GM21526 (cell line): ENCODE data around the gene FAM187B.
"Not testable (repeated sequence)": the region's sequence is repeated elsewhere in the genome, so short reads cannot be mapped to it uniquely, and the experiment has no call there.

Experiments
- ATAC-seq: cut with Tn5 transposase; IDR thresholded peaks from one replicate; pipeline ENCODE4 v1.9.1; 2021; ENCODE audit warnings: moderate library complexity; ENCODE audit not compliant: unreplicated experiment, low FRiP score

The FAM187B gene

DNA sequence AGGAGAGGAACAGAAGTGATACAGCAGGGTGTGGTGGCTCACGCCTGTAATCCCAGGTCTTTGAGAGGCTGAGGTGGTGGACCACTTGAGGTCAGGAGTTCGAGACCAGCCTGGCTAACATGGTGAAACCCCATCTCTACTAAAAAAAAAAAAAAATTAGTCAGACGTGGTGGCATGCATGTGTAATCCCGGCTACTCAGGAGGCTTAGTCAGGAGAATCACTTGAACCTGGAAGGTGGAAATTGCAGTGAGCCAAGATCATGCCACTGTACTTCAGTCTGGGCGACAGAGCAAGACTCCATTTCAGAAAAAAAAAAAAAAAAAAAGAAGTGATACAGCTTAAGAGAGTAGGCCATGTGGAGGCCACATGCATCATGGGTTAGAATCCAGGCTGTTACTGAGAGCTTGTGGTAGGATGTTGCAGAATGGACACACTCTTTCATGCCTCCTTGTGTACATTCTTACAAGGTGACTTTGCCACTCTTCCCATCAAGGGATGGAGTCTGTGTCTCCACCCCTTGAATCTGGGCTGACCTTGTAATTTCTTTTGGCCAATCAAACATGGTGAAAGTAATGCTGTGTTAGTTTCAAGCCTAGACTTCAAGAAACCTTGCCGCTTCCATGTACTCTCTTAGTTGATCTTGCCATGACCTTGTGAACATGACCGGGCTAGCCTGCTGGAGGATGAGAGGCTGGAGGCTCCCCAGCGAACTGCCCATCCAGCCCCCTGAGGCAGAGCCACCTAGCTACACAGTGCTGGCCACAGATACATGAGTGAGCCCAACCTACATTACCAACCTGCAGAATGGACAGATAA lies 12.3 kb downstream of the FAM187B start:
- no peak for ATAC-seq

GRCh38 chr19:35214766-35215422 lies 13.6 kb downstream of the FAM187B start:
- ATAC-seq, result no peak

GRCh38 chr19:35213663-35214632 lies 14.6 kb downstream of the FAM187B start:
- no peak for ATAC-seq

- ATAC-seq, result no peak
Measured at GRCh38 chr19:35212241-35212640, 16.3 kb downstream of the FAM187B start.

DNA sequence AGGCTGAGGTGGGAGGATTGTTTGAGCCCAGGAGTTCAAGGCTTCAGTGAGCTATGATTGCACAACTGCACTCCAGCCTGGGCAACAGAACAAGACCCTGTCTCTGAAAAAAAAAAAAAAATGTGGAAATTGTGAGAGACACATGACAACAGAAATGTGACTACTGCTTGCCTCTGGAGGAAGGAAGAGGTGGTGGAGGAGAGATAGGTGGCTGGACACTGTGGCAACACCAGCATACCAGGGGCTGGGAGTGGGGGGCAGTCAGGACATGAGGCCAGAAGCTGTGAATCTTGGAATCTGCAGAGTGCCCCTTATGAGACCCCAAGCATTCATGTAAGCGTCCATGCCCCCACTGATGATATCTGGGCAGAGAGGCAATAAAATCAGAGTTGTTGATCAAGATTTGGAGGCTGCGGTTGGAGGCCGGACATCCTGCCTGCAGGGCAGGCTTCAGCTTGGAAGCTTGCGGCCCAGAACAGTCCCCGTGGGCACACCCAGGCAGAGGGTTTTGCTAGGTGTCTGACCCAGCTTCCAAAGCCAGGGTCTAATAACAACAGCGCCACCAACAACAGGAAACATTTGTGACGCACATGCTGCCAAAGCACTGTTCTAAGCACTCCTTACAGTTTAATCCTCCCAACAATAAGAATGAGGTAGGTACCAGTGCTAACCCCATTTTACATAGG lies 16.9 kb downstream of the FAM187B start:
- no peak for ATAC-seq

GRCh38 chr19:35209646-35210045 lies 18.9 kb downstream of the FAM187B start:
- no peak for ATAC-seq

- ATAC-seq, result no peak
Measured at GRCh38 chr19:35208121-35208520, 20.4 kb downstream of the FAM187B start.

DNA sequence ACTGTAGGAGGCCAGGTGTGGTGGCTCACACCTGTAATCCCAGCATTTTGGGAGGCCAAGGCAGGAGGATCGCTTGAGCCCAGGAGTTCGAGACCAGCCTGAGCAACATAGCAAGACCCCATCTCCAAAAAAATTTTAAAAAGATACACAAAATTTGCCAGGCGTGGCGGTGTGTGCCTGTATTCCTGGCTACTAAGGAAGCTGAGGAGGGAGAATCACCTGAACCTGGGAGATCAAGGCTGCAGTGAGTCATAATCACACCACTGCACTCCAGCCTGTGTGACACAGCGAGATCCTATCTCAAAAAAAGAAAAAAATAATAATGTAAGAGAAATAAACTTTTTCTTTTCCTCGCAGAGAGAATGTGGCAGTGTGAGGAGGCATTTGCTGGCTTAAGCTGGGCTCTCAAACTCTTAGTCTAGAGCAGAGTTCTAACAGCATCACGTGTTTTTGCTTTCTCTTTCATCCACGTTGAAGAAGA lies 21.1 kb downstream of the FAM187B start:
- ATAC-seq, result no peak

- ATAC-seq, result no peak
Measured at GRCh38 chr19:35206855-35207254, 21.7 kb downstream of the FAM187B start.

GRCh38 chr19:35206379-35206778 lies 22.2 kb downstream of the FAM187B start:
- ATAC-seq, result no peak

- no peak for ATAC-seq
Measured at GRCh38 chr19:35205733-35206323, 22.7 kb downstream of the FAM187B start.

DNA sequence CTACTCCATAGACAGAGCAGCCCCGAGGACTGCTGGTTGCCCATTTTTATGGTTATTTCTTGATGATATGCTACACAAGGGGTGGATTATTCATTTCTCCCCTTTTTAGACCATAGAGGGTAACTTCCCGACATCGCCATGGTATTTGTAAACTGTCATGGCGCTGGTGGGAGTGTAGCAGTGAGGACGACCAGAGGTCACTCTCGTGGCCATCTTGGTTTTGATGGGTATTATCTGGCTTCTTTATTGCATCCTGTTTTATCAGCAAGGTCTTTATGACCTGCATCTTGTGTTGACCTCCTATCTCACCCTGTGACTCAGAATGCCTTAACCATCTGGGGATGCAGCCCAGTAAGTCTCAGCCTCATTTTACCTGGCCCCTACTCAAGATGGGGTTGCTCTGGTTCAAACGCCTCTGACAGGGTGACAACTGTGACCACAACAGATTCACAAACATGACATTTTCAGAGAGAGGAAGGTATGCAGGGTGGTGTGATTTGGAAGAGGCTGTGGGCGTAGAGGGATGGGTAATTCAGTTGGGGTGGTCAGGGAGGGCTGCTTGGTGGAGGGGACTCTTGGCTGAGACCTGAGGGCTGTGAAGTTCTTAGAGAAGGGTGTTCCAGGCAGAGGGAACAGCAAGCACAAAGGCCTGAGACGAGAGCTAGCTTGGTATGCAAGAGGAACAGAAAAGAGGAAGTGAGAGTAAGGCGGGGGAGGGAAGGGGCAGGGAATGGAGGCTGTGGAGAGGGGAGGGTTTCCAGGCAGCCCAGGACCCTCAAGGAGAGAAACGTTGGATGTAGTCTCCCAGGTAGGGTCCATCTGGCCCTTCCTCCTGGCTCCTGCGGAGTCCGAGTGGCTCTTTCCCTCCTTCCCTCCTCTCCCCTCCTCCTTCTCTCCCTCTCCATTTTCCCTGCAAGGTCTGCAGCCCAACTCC lies 23.5 kb downstream of the FAM187B start:
- no peak for ATAC-seq

GRCh38 chr19:35202722-35203688 lies 25.5 kb downstream of the FAM187B start:
- ATAC-seq, result no peak

DNA sequence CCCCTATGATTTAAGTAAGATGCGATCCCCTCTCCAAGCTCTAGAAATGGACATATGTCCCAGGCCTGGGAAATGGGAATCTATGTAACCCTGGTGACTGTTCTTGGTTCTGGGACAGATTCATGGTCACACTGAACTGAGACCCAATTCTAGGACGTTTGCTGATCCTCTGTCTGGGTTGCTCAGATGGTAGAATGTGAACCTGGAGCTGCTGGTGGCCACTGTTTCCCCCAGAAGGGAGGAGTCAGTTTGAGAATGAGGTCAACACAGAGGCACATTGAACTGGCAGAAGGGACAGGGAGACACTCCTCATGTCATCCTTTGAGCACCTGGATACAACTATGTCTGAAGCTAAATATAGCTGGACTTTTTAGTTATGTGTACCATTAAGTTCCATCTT lies 29.1 kb downstream of the FAM187B start:
- no peak for ATAC-seq

- not testable (repeated sequence) for ATAC-seq
Measured at GRCh38 chr19:35196861-35197260, 31.7 kb downstream of the FAM187B start.

- no peak for ATAC-seq
Measured at GRCh38 chr19:35195830-35196229, 32.7 kb downstream of the FAM187B start.
